ENCODE data around the gene EFR3B.
"Not testable (repeated sequence)": the region's sequence is repeated elsewhere in the genome, so short reads cannot be mapped to it uniquely, and the experiment has no call there.

The EFR3B gene

GRCh38 chr2:25160376-25160775 is 118.5 kb downstream of the EFR3B start (continued):
- TF ChIP-seq ZBTB49 (tag by site-specific recombination; IDR thresholded peaks at IDR 0.05; ENCODE audit: low read depth) (no peak), ZNF843 (tag by site-specific recombination; IDR thresholded peaks at IDR 0.05) (no peak)

DNA sequence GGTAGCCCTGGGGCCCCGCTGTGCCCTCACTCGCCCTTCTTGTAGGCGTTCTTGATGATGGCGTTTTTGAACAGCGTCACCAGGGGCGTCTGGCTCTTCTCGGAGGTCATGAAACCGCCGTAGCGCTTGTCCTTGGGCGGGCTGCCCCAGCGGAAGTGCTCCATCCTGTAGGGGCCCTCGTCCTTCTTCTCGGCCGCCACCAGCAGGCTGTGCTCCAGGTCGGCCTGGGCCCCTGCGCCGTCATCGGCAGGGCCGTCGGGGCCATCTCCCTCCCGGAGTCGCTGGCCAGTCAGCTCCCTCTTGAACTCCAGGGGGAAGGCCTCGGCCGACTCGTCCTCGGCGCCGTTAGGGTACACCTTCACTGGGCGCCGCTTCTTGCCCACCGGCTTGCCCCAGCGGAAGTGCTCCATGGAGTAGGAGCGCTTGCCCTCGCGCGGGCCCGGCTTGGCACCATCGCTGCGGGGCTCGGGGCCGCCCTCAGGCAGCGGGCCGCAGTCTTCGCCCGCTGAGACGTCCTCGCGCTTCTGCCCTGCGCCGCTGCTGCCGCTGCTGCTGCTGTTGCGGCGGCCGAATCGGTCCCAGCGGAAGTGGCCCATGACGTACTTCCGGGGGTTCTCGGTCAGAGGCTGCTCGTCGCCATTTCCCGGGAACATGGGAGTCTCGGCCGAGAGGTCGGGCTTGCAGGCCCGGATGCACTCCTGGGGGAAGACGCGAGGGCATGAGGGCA is 119.3 kb downstream of the EFR3B start:
- ChIA-PET CTCF (no interaction called here), POLR2A (no interaction called here)
- no peaks in the 10 kb centered on the region for H3K4me1 ChIP-seq (ENCODE audit: control insufficient read depth, insufficient read depth, low read length)
- no peaks in the 10 kb centered on the region for H3K36me3 ChIP-seq (ENCODE audit: control insufficient read depth in 2 of 2, insufficient read depth in 1 of 2, low read length in 2 of 2)
- H3K27ac ChIP-seq (ENCODE audit: extremely low read depth, low read depth, low read length): no peak overlapping the region
- no peaks in the 10 kb centered on the region for H3K9me3 ChIP-seq (ENCODE audit: control insufficient read depth, insufficient read depth, low read depth, low read length)
- TF ChIP-seq ZBTB8A (tag by site-specific recombination; IDR thresholded peaks at IDR 0.05): no peak
- TF ChIP-seq, protein P1, sequence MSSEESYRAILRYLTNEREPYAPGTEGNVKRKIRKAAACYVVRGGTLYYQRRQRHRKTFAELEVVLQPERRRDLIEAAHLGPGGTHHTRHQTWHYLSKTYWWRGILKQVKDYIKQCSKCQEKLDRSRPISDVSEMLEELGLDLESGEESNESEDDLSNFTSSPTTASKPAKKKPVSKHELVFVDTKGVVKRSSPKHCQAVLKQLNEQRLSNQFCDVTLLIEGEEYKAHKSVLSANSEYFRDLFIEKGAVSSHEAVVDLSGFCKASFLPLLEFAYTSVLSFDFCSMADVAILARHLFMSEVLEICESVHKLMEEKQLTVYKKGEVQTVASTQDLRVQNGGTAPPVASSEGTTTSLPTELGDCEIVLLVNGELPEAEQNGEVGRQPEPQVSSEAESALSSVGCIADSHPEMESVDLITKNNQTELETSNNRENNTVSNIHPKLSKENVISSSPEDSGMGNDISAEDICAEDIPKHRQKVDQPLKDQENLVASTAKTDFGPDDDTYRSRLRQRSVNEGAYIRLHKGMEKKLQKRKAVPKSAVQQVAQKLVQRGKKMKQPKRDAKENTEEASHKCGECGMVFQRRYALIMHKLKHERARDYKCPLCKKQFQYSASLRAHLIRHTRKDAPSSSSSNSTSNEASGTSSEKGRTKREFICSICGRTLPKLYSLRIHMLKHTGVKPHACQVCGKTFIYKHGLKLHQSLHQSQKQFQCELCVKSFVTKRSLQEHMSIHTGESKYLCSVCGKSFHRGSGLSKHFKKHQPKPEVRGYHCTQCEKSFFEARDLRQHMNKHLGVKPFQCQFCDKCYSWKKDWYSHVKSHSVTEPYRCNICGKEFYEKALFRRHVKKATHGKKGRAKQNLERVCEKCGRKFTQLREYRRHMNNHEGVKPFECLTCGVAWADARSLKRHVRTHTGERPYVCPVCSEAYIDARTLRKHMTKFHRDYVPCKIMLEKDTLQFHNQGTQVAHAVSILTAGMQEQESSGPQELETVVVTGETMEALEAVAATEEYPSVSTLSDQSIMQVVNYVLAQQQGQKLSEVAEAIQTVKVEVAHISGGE (tag by site-specific recombination; conservative IDR thresholded peaks at IDR 0.05; ENCODE audit: low read depth): no peak
- no peak for TF ChIP-seq ZNF157 (tag by site-specific recombination; IDR thresholded peaks at IDR 0.05)
- TF ChIP-seq ZNF239 (tag by site-specific recombination; IDR thresholded peaks at IDR 0.05): no peak
- TF ChIP-seq ZFHX2 (tag by site-specific recombination; conservative IDR thresholded peaks at IDR 0.05): no peak
- TF ChIP-seq ZNF48 (tag by site-specific recombination; IDR thresholded peaks at IDR 0.05): no peak
- TF ChIP-seq ZNF37A (tag by site-specific recombination; IDR thresholded peaks at IDR 0.05): no peak
- no peak for TF ChIP-seq ZNF530 (tag by site-specific recombination; IDR thresholded peaks at IDR 0.05; ENCODE audit: low read depth)
- no peak for TF ChIP-seq KLF9 (tag by site-specific recombination; IDR thresholded peaks at IDR 0.05; ENCODE audit: low read depth)
- TF ChIP-seq, protein P2, sequence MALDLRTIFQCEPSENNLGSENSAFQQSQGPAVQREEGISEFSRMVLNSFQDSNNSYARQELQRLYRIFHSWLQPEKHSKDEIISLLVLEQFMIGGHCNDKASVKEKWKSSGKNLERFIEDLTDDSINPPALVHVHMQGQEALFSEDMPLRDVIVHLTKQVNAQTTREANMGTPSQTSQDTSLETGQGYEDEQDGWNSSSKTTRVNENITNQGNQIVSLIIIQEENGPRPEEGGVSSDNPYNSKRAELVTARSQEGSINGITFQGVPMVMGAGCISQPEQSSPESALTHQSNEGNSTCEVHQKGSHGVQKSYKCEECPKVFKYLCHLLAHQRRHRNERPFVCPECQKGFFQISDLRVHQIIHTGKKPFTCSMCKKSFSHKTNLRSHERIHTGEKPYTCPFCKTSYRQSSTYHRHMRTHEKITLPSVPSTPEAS (tag by site-specific recombination; IDR thresholded peaks at IDR 0.05): no peak
- no peak for TF ChIP-seq ZNF623 (tag by site-specific recombination; IDR thresholded peaks at IDR 0.05)
- no peak for TF ChIP-seq GLIS1 (tag by site-specific recombination; IDR thresholded peaks at IDR 0.05)
- no peak for TF ChIP-seq ZNF221 (tag by site-specific recombination; IDR thresholded peaks at IDR 0.05; ENCODE audit: borderline replicate concordance)
- no peak for TF ChIP-seq ZBTB21 (tag by site-specific recombination; IDR thresholded peaks at IDR 0.05)
- no peak overlapping the region for H3K4me3 ChIP-seq (ENCODE audit: low read depth, low read length)

GRCh38 chr2:25162061-25162460 is 120.2 kb downstream of the EFR3B start:
- CTCF ChIA-PET; H3K4me3 ChIP-seq (ENCODE audit: low read depth, low read length); POLR2A ChIA-PET: not testable (repeated sequence)

More at GRCh38 chr2:25162061-25162460, 120.2 kb downstream of the EFR3B start:
- not testable (repeated sequence) for H3K4me1 ChIP-seq (ENCODE audit: control insufficient read depth, insufficient read depth, low read length); H3K27ac ChIP-seq (ENCODE audit: extremely low read depth, low read depth, low read length); H3K36me3 ChIP-seq (ENCODE audit: control insufficient read depth in 2 of 2, insufficient read depth in 1 of 2, low read length in 2 of 2); H3K9me3 ChIP-seq (ENCODE audit: control insufficient read depth, insufficient read depth, low read depth, low read length)
